A204.1 (cell line): ENCODE results near the gene KRT37.

Experiments
- FAIRE-seq: peaks from 2 replicates; lab custom pipeline; 2012; peaks lifted over from hg19 to GRCh38; lab: Jason Lieb, UNC

KRT37 gene

GRCh38 chr17:41424111-41424635 lies at the start of gene KRT37:
TSS of gene KRT37 (minus strand) at chr17:41424585. CDS start at chr17:41424523, 62 bp downstream.
- FAIRE-seq, result no peak

- FAIRE-seq, result no peak
Measured at GRCh38 chr17:41468346-41468745, 44.0 kb upstream of the KRT37 start.

- no peak for FAIRE-seq
Measured at GRCh38 chr17:41467561-41467960, 43.2 kb upstream of the KRT37 start.

- FAIRE-seq, result no peak
Measured at GRCh38 chr17:41466988-41467387, 42.6 kb upstream of the KRT37 start, which contains the start of gene KRT32. TSS of gene KRT32 (minus strand) at chr17:41467386. CDS start at chr17:41467325, 61 bp downstream.

GRCh38 chr17:41464682-41465081 lies 40.3 kb upstream of the KRT37 start:
- FAIRE-seq, result no peak

- no peak for FAIRE-seq
Measured at GRCh38 chr17:41464173-41464572, 39.8 kb upstream of the KRT37 start.

GRCh38 chr17:41463746-41464145 lies 39.4 kb upstream of the KRT37 start:
- no peak for FAIRE-seq

- FAIRE-seq, result no peak
Measured at GRCh38 chr17:41462705-41463104, 38.3 kb upstream of the KRT37 start.

GRCh38 chr17:41457676-41458075 lies 33.3 kb upstream of the KRT37 start:
- no peak for FAIRE-seq

- no peak for FAIRE-seq
Measured at GRCh38 chr17:41456204-41456603, 31.8 kb upstream of the KRT37 start.

GRCh38 chr17:41455236-41455635 lies 30.9 kb upstream of the KRT37 start:
- FAIRE-seq, result no peak

- FAIRE-seq, result no peak
Measured at GRCh38 chr17:41453066-41453465, 28.7 kb upstream of the KRT37 start.

GRCh38 chr17:41452281-41452680 lies 27.9 kb upstream of the KRT37 start:
- no peak for FAIRE-seq

GRCh38 chr17:41451154-41451728 lies 26.9 kb upstream of the KRT37 start:
- FAIRE-seq, result no peak

GRCh38 chr17:41449008-41449407 lies 24.6 kb upstream of the KRT37 start:
- FAIRE-seq, result no peak

GRCh38 chr17:41448506-41448905 lies 24.1 kb upstream of the KRT37 start:
- FAIRE-seq, result no peak

- FAIRE-seq, result no peak
Measured at GRCh38 chr17:41446806-41447205, 22.4 kb upstream of the KRT37 start.

GRCh38 chr17:41444640-41445039 lies 20.3 kb upstream of the KRT37 start:
- no peak for FAIRE-seq

GRCh38 chr17:41444186-41444585 lies 19.8 kb upstream of the KRT37 start:
- FAIRE-seq, result no peak

GRCh38 chr17:41442739-41443138 lies 18.4 kb upstream of the KRT37 start:
- FAIRE-seq, result no peak

- FAIRE-seq, result no peak
Measured at GRCh38 chr17:41440531-41441033, 16.2 kb upstream of the KRT37 start, which contains the start of gene KRT38. TSS of gene KRT38 (minus strand) at chr17:41440983. CDS start at chr17:41440921, 62 bp downstream.

GRCh38 chr17:41439375-41439774 lies 15.0 kb upstream of the KRT37 start:
- FAIRE-seq, result no peak

- FAIRE-seq, result no peak
Measured at GRCh38 chr17:41437769-41438168, 13.4 kb upstream of the KRT37 start.

GRCh38 chr17:41437254-41437653 lies 12.9 kb upstream of the KRT37 start:
- no peak for FAIRE-seq
